Vagina (tissue), 2 donors: ENCODE data around the gene SMOC2.

Experiments used
- POLR2A ChIP-seq, 2 donors: fragments of 450-650 bp; IDR thresholded peaks; one replicate each; pipeline ENCODE4 v1.6.1; 2017; ENCODE audit warnings: antibody characterized with exemption in 2 of 2, mild to moderate bottlenecking in 2 of 2, moderate library complexity in 2 of 2
- TF ChIP-seq, protein P1 (sequence below), 3 experiments: fragments of 450-650 bp in 2 of 3; fragments of 200-600 bp in 1 of 3; sonication (generic) in 1 of 3; IDR thresholded peaks; one replicate each; pipeline ENCODE4 v1.5.1; 2017 to 2019; ENCODE audit warnings: antibody characterized with exemption in 3 of 3, mild to moderate bottlenecking in 2 of 3, moderate library complexity in 2 of 3

- no peak for TF ChIP-seq POLR2A (IDR thresholded peaks at IDR 0.05)
- TF ChIP-seq, protein P1, sequence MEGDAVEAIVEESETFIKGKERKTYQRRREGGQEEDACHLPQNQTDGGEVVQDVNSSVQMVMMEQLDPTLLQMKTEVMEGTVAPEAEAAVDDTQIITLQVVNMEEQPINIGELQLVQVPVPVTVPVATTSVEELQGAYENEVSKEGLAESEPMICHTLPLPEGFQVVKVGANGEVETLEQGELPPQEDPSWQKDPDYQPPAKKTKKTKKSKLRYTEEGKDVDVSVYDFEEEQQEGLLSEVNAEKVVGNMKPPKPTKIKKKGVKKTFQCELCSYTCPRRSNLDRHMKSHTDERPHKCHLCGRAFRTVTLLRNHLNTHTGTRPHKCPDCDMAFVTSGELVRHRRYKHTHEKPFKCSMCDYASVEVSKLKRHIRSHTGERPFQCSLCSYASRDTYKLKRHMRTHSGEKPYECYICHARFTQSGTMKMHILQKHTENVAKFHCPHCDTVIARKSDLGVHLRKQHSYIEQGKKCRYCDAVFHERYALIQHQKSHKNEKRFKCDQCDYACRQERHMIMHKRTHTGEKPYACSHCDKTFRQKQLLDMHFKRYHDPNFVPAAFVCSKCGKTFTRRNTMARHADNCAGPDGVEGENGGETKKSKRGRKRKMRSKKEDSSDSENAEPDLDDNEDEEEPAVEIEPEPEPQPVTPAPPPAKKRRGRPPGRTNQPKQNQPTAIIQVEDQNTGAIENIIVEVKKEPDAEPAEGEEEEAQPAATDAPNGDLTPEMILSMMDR (IDR thresholded peaks at IDR 0.05): no peak
Observed at GRCh38 chr6:168499045-168499650, 58.2 kb downstream of the SMOC2 start.
